ENCODE measurements around the gene SDR9C7.
"Not testable (repeated sequence)": the region's sequence is repeated elsewhere in the genome, so short reads cannot be mapped to it uniquely, and the experiment has no call there.

Gene SDR9C7

GRCh38 chr12:56914724-56915123 lies 19.5 kb downstream of the SDR9C7 start:
- DNase-seq (ENCODE audit: low spot score) = no peak

GRCh38 chr12:56914256-56914655 lies 20.0 kb downstream of the SDR9C7 start:
- no peak for DNase-seq (ENCODE audit: low spot score)

GRCh38 chr12:56909403-56909802 lies 24.8 kb downstream of the SDR9C7 start:
- DNase-seq (ENCODE audit: low spot score) = not testable (repeated sequence)

- DNase-seq (ENCODE audit: low spot score) = no peak
These were observed 26.1 kb downstream of the SDR9C7 start for GRCh38 chr12:56908136-56908535.

GRCh38 chr12:56905852-56906251 lies 28.4 kb downstream of the SDR9C7 start:
- DNase-seq (ENCODE audit: low spot score) = no peak

GRCh38 chr12:56903374-56903773 lies 30.8 kb downstream of the SDR9C7 start:
- no peak for DNase-seq (ENCODE audit: low spot score)

- DNase-seq (ENCODE audit: low spot score) = not testable (repeated sequence)
These were observed 32.9 kb downstream of the SDR9C7 start for GRCh38 chr12:56901313-56901712.

GRCh38 chr12:56900583-56900982 lies 33.6 kb downstream of the SDR9C7 start:
- no peak for DNase-seq (ENCODE audit: low spot score)

GRCh38 chr12:56898938-56899337 lies 35.3 kb downstream of the SDR9C7 start:
- DNase-seq (ENCODE audit: low spot score) = no peak

GRCh38 chr12:56897844-56898361 lies 36.3 kb downstream of the SDR9C7 start:
- no peak for DNase-seq (ENCODE audit: low spot score)

- no peak for DNase-seq (ENCODE audit: low spot score)
These were observed 38.1 kb downstream of the SDR9C7 start for GRCh38 chr12:56896082-56896481.

GRCh38 chr12:56894698-56895368 lies 39.4 kb downstream of the SDR9C7 start:
- no peak for DNase-seq (ENCODE audit: low spot score)

- not testable (repeated sequence) for DNase-seq (ENCODE audit: low spot score)
These were observed 42.3 kb downstream of the SDR9C7 start for GRCh38 chr12:56891885-56892284.

GRCh38 chr12:56886319-56886718 lies 47.9 kb downstream of the SDR9C7 start:
- no peak for DNase-seq (ENCODE audit: low spot score)

GRCh38 chr12:56885316-56885715 lies 48.9 kb downstream of the SDR9C7 start:
- DNase-seq (ENCODE audit: low spot score) = no peak

GRCh38 chr12:56884421-56884820 lies 49.8 kb downstream of the SDR9C7 start:
- DNase-seq (ENCODE audit: low spot score) = no peak

- not testable (repeated sequence) for DNase-seq (ENCODE audit: low spot score)
These were observed 51.8 kb downstream of the SDR9C7 start for GRCh38 chr12:56882407-56882806.

- DNase-seq (ENCODE audit: low spot score) = no peak
These were observed 53.8 kb downstream of the SDR9C7 start for GRCh38 chr12:56880125-56880992.

GRCh38 chr12:56879240-56880124 lies 54.7 kb downstream of the SDR9C7 start:
- not testable (repeated sequence) for DNase-seq (ENCODE audit: low spot score)

GRCh38 chr12:56878010-56878339 lies 56.2 kb downstream of the SDR9C7 start:
- no peak for DNase-seq (ENCODE audit: low spot score)

- no peak for DNase-seq (ENCODE audit: low spot score)
These were observed 56.8 kb downstream of the SDR9C7 start for GRCh38 chr12:56877195-56878009.
